Immature natural killer cell (primary cell): ENCODE results near the gene PYURF. TPM values are rescaled to one million over a fixed set of nuclear protein-coding genes. Genes with fewer than 3 reads are reported as not detected.
"Not testable (repeated sequence)": the region's sequence is repeated elsewhere in the genome, so short reads cannot be mapped to it uniquely, and the experiment has no call there.

Experiments
- DNase-seq, 3 donors: peaks; one replicate each; pipeline ENCODE4 v3.0.0; 2022; ENCODE audit warnings: mixed read lengths in 1 of 3
- H3K27ac Mint-ChIP-seq, 6 donors: one replicate each; pipeline ENCODE4 v1.8.0; 2020; ENCODE audit warnings: mixed read lengths in 6 of 6, mild to moderate bottlenecking in 5 of 6, inconsistent platforms in 4 of 6, moderate library complexity in 3 of 6
- H3K27me3 Mint-ChIP-seq, 3 donors: one replicate each; pipeline ENCODE4 v1.8.0; 2020 to 2021; ENCODE audit warnings: low read depth in 3 of 3, mild to moderate bottlenecking in 3 of 3, mixed read lengths in 3 of 3, moderate library complexity in 3 of 3, inconsistent platforms in 1 of 3
- H3K36me3 Mint-ChIP-seq, 3 donors: one replicate each; pipeline ENCODE4 v1.8.0; 2020; ENCODE audit warnings: mixed read lengths in 3 of 3, inconsistent platforms in 2 of 3, mild to moderate bottlenecking in 2 of 3
- H3K4me1 Mint-ChIP-seq, 2 donors: one replicate each; pipeline ENCODE4 v1.8.0; 2020; ENCODE audit warnings: inconsistent platforms in 2 of 2, mild to moderate bottlenecking in 2 of 2, mixed read lengths in 2 of 2, moderate library complexity in 1 of 2
- H3K4me3 Mint-ChIP-seq, 5 donors: one replicate each; pipeline ENCODE4 v1.8.0; 2020; ENCODE audit warnings: mild to moderate bottlenecking in 5 of 5, mixed read lengths in 5 of 5, inconsistent platforms in 3 of 5, moderate library complexity in 3 of 5
- H3K9me3 Mint-ChIP-seq, 6 donors: one replicate each; pipeline ENCODE4 v1.8.0; 2020; ENCODE audit warnings: mild to moderate bottlenecking in 6 of 6, mixed read lengths in 6 of 6, inconsistent platforms in 4 of 6, moderate library complexity in 3 of 6
- polyA plus RNA-seq, 3 donors: library from polyadenylated mRNA; unstranded; fragments of 300-500 nt; fragmentation: Illumina TruSeq; gene quantifications; one replicate each; pipeline ENCODE4 v1.2.3, GENCODE V29; 2021

The PYURF gene
- 100 to 1,000 TPM; 267 to 445 (median 321) TPM for polyA plus RNA-seq

GRCh38 chr4:88523325-88524129 lies at the start of gene PYURF:
Gene PYURF (minus strand): TSS chr4:88523776. CDS start chr4:88523700, 76 bp downstream.
- peaks cover 0 to 5% (median 2%) of the 10 kb centered on the region in 3 donors for H3K27me3 Mint-ChIP-seq
- peaks cover 0 to 4% (median 0%) of the 10 kb centered on the region in 3 donors for H3K36me3 Mint-ChIP-seq
- H3K9me3 Mint-ChIP-seq: no peaks in the 10 kb centered on the region
- peak; percentile 77 to 80 (median 79) for DNase-seq
- peak within 1 kb of the TSS; percentile 93 to 98 (median 96) for H3K4me3 Mint-ChIP-seq
- peaks cover 17 to 42% of the 10 kb centered on the region in 2 donors for H3K4me1 Mint-ChIP-seq
- H3K27ac Mint-ChIP-seq: peak within 1 kb of the TSS; percentile 86 to 93 (median 88)

DNA sequence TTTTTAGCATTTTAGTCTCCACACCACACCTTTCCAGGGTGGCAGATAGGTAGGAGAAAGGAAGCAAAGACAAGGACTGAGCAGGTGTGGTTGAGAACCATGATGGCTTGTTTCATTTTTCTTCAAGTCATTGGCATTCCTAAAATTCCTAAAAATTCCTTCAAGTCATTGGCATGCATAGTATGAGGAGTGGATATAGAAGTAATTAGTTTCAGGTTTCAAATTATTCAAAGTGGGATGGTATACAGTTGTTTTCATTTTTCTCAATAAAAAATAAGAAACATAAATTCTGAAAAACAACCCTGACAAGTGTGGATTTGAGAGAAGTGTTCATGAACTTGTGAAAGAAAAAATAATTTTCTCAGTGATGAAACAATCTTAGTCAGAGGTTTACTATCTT lies 46.4 kb upstream of the PYURF start:
- Mint-ChIP-seq H3K4me1 (no peaks in the 10 kb centered on the region), H3K27me3 (peaks cover 2 to 9% (median 4%) of the 10 kb centered on the region in 3 donors), H3K27ac (no peak overlapping the region), H3K36me3 (no peaks in the 10 kb centered on the region), H3K9me3 (no peaks in the 10 kb centered on the region), H3K4me3 (no peak overlapping the region)
- DNase-seq: no peak

GRCh38 chr4:88567591-88567990 lies 44.0 kb upstream of the PYURF start:
- DNase-seq: no peak
- peaks cover 4 to 12% (median 4%) of the 10 kb centered on the region in 3 donors for H3K27me3 Mint-ChIP-seq
- no peaks in the 10 kb centered on the region for H3K9me3 Mint-ChIP-seq
- H3K4me1 Mint-ChIP-seq: no peaks in the 10 kb centered on the region
- H3K36me3 Mint-ChIP-seq: no peaks in the 10 kb centered on the region
- no peak overlapping the region for H3K27ac Mint-ChIP-seq
- H3K4me3 Mint-ChIP-seq: no peak overlapping the region

- no peaks in the 10 kb centered on the region for H3K36me3 Mint-ChIP-seq
- no peak overlapping the region for H3K27ac Mint-ChIP-seq
- no peaks in the 10 kb centered on the region for H3K9me3 Mint-ChIP-seq
- H3K4me1 Mint-ChIP-seq: no peaks in the 10 kb centered on the region
- no peaks in the 10 kb centered on the region for H3K27me3 Mint-ChIP-seq
- DNase-seq: no peak
- H3K4me3 Mint-ChIP-seq: no peak overlapping the region
These were observed 26.2 kb upstream of the PYURF start for GRCh38 chr4:88549815-88550214.

DNA sequence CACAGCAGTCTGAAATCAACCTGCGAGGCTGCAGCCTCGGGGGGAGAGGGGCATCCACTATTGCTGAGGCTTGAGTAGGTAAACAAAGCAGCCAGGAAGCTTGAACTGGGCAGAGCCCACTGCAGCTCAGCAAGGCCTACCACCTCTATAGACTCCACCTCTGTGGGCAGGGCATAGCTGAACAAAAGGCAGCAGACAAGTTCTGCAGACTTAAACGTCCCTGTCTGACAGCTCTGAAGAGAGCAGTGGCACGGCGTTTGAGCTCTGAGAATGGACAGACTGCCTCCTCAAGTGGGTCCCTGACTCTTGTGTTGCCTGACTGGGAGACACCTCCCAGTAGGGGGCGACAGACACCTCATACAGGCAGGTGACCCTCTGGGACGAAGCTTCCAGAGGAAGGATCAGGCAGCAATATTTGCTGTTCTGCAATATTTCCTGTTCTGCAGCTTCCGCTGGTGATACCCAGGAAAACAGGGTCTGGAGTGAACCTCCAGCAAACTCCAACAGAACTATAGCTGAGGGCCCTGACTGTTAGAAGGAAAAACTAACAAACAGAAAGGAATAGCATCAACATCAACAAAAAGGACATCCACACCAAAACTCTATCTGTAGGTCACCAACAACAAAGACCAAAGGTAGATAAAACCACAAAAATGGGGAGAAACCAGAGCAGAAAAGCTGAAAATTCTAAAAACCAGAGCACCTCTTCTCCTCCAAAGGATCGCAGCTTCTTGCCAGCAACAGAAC lies 15.9 kb upstream of the PYURF start:
- H3K27me3 Mint-ChIP-seq: not testable (repeated sequence)

DNA sequence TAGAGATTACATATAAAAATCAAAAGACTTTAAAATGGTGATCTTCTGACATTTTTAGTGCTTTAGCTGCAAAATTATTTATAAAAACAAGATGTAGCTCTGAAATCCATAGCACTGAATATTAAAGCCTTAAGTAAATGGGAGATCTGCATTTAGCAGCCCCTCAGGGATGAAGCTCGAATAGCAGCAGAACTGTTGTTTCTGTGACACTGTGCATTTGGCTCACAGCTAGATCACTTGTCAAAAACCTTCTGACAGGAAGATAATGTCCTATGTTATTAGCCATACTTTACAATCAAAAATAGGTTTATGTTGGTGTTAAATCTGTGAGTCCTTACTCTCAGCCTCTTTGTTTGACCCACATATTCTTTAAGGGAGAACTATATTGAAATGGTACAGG lies 14.1 kb upstream of the PYURF start:
- no peaks in the 10 kb centered on the region for H3K36me3 Mint-ChIP-seq
- no peak for DNase-seq
- H3K4me3 Mint-ChIP-seq: no peak overlapping the region
- peaks cover 0 to 2% (median 0%) of the 10 kb centered on the region in 3 donors for H3K27me3 Mint-ChIP-seq
- peaks cover 3 to 5% of the 10 kb centered on the region in 2 donors for H3K4me1 Mint-ChIP-seq
- no peak overlapping the region for H3K27ac Mint-ChIP-seq
- no peaks in the 10 kb centered on the region for H3K9me3 Mint-ChIP-seq

More for the DNA sequence above, 15.9 kb upstream of the PYURF start:
- H3K27ac Mint-ChIP-seq, H3K36me3 Mint-ChIP-seq, H3K4me1 Mint-ChIP-seq, H3K9me3 Mint-ChIP-seq, H3K4me3 Mint-ChIP-seq: not testable (repeated sequence)
- DNase-seq: peak; percentile 57 to 61 (median 59)

GRCh38 chr4:88535090-88535755 lies 11.6 kb upstream of the PYURF start:
- H3K4me3 Mint-ChIP-seq: no peak overlapping the region
- H3K27ac Mint-ChIP-seq: no peak overlapping the region
- H3K36me3 Mint-ChIP-seq: no peaks in the 10 kb centered on the region
- peaks cover 3 to 5% of the 10 kb centered on the region in 2 donors for H3K4me1 Mint-ChIP-seq
- H3K9me3 Mint-ChIP-seq: no peaks in the 10 kb centered on the region
- no peaks in the 10 kb centered on the region for H3K27me3 Mint-ChIP-seq
- DNase-seq: no peak

GRCh38 chr4:88533937-88534750 lies 10.6 kb upstream of the PYURF start:
- H3K27ac Mint-ChIP-seq: no peak overlapping the region
- H3K27me3 Mint-ChIP-seq: no peaks in the 10 kb centered on the region
- no peak overlapping the region for H3K4me3 Mint-ChIP-seq
- H3K9me3 Mint-ChIP-seq: no peaks in the 10 kb centered on the region
- H3K36me3 Mint-ChIP-seq: no peaks in the 10 kb centered on the region
- DNase-seq: no peak
- no peaks in the 10 kb centered on the region for H3K4me1 Mint-ChIP-seq

DNA sequence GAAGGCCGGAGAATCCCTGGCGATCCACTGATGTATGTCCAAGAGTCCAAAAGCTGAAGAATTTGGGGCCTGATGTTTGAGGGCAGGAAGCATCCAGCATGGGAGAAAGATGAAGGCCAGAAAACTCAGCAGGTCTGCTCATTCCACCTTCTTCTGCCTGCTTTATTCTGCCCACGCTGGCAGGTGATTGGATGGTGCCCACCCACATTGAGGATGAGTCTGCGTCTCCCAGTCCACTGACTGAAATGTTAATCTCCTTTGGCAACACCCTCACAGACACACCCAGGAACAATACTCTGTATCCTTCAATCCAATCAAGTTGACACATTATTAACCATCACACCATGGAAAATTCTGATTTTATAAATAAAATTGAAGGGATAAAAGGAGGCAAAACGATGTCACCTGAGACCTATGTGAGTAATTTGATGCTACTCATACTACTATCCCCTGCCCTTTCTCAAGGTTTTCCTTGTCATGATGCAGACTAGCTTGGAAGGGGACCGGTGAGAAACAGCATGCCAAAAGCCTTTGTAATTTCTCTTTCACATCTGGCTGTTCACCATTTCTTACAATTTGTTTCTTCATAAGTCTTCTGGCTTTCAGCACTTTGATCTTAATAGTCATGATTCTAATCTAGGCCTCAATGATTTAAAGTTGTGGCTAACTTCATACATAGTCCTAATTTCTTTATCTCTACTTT lies 9.7 kb upstream of the PYURF start:
- H3K4me3 Mint-ChIP-seq: no peak overlapping the region
- peaks cover 0 to 2% (median 0%) of the 10 kb centered on the region in 3 donors for H3K27me3 Mint-ChIP-seq
- DNase-seq: no peak
- no peaks in the 10 kb centered on the region for H3K4me1 Mint-ChIP-seq
- no peaks in the 10 kb centered on the region for H3K9me3 Mint-ChIP-seq
- no peak overlapping the region for H3K27ac Mint-ChIP-seq
- H3K36me3 Mint-ChIP-seq: no peaks in the 10 kb centered on the region

DNA sequence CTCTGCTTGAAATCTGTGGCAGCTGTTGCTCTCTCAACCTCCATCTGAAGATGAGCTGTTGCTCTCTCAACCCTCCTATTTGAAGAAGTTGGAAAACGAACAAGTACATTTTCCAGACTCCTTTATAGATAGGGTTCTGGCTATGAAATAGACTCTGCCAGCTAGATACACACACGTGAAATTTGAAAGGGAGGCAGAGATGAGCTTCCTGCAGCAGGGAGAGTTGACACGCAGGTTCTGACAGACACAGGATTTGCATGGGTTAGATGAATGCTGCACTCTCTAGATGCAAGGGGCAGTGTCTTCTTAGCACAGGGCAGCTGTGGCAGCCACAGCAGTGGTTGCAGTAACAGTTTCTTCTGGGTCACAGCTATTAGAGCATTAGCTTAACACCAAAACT lies 8.0 kb upstream of the PYURF start:
- Mint-ChIP-seq H3K9me3 (no peaks in the 10 kb centered on the region), H3K27ac (no peak overlapping the region), H3K4me1 (no peaks in the 10 kb centered on the region), H3K36me3 (no peaks in the 10 kb centered on the region), H3K4me3 (no peak overlapping the region), H3K27me3 (peaks cover 0 to 2% (median 0%) of the 10 kb centered on the region in 3 donors)
- DNase-seq: no peak

- Mint-ChIP-seq H3K4me1 (peaks cover 4 to 14% of the 10 kb centered on the region in 2 donors), H3K27ac (no peak overlapping the region), H3K4me3 (no peak overlapping the region), H3K36me3 (no peaks in the 10 kb centered on the region), H3K27me3 (peaks cover 0 to 2% (median 0%) of the 10 kb centered on the region in 3 donors), H3K9me3 (no peaks in the 10 kb centered on the region)
- DNase-seq: no peak
These were observed 5.3 kb upstream of the PYURF start for GRCh38 chr4:88528861-88529260.

- Mint-ChIP-seq H3K36me3 (no peaks in the 10 kb centered on the region), H3K4me1 (peaks cover 6 to 18% of the 10 kb centered on the region in 2 donors), H3K9me3 (no peaks in the 10 kb centered on the region), H3K27me3 (peaks cover 0 to 3% (median 3%) of the 10 kb centered on the region in 3 donors), H3K4me3 (no peak overlapping the region), H3K27ac (no peak overlapping the region)
- DNase-seq: no peak
These were observed 4.2 kb upstream of the PYURF start for GRCh38 chr4:88527787-88528186.
